ENCODE data around the gene ARHGEF7. TPM values are rescaled to one million over a fixed set of nuclear protein-coding genes. Genes with fewer than 3 reads are reported as not detected.

Gene ARHGEF7
- total RNA-seq, 1 experiment from 2014 or later, result 46.2 TPM

GRCh38 chr13:111323950-111324651 is 209.0 kb downstream of the ARHGEF7 start:
- CTCF ChIA-PET, result no interaction called here
- no peaks in the 10 kb centered on the region for H3K9me2 ChIP-seq (ENCODE audit: insufficient read depth)
- H3K4me3 ChIP-seq (replicated peaks in 1 of 2; ENCODE audit: low read depth in 1 of 2, low read length in 2 of 2), result no peak overlapping the region
- DNase-seq (ENCODE audit: low read depth, low spot score), result no peak
- no peak overlapping the region for H3K4me2 ChIP-seq (ENCODE audit: low read length)
- BruUV-seq (replicated peaks), result no TSS peak
- no peaks in the 10 kb centered on the region for H3K27me3 ChIP-seq (ENCODE audit: insufficient read depth, low read length)
- intact Hi-C loops (cut with micrococcal nuclease), result no loop called here
- RAD21 ChIA-PET (ENCODE audit: low non-redundant PET in 1 of 2, low total read pairs in 2 of 2, uncharacterized antibody in 2 of 2, unreplicated experiment in 2 of 2), result no interaction called here
- TF ChIP-seq EZH2 (IDR thresholded peaks at IDR 0.05) (no peak), YY1 (IDR thresholded peaks at IDR 0.05; ENCODE audit: extremely low read depth, insufficient replicate concordance, low read depth, low read length) (no peak), FOSL1 (IDR thresholded peaks at IDR 0.05; ENCODE audit: low read depth) (no peak)
- POLR2A ChIA-PET, result no interaction called here
- no peaks in the 10 kb centered on the region for H3K4me1 ChIP-seq (ENCODE audit: control insufficient read depth in 1 of 2, insufficient read depth in 2 of 2, low read length in 2 of 2)
- no peak overlapping the region for H2AFZ ChIP-seq (ENCODE audit: low read depth, low read length, poor library complexity, severe bottlenecking)
- no peaks in the 10 kb centered on the region for H3K79me2 ChIP-seq (ENCODE audit: insufficient read depth, low read length)
- H4K20me1 ChIP-seq (ENCODE audit: insufficient read depth), result no peaks in the 10 kb centered on the region
- no peaks in the 10 kb centered on the region for H3K9me3 ChIP-seq (ENCODE audit: control insufficient read depth in 1 of 2, insufficient read depth in 1 of 2, low read depth in 1 of 2, low read length in 2 of 2)
- ATAC-seq, result no peak
- no peaks in the 10 kb centered on the region for H3K36me3 ChIP-seq (ENCODE audit: control insufficient read depth in 1 of 2, insufficient read depth in 2 of 2, low read length in 2 of 2)
- no peak overlapping the region for H3K27ac ChIP-seq (ENCODE audit: low read depth, low read length)
- no peak overlapping the region for H3K9ac ChIP-seq (ENCODE audit: low read length)

- ChIA-PET CTCF (no interaction called here), RAD21 (ENCODE audit: low non-redundant PET in 1 of 2, low total read pairs in 2 of 2, uncharacterized antibody in 2 of 2, unreplicated experiment in 2 of 2) (no interaction called here), POLR2A (no interaction called here)
- Histone ChIP-seq H3K27ac (ENCODE audit: low read depth, low read length) (no peak overlapping the region), H3K4me1 (ENCODE audit: control insufficient read depth in 1 of 2, insufficient read depth in 2 of 2, low read length in 2 of 2) (no peaks in the 10 kb centered on the region), H3K9me2 (ENCODE audit: insufficient read depth) (no peaks in the 10 kb centered on the region), H3K36me3 (ENCODE audit: control insufficient read depth in 1 of 2, insufficient read depth in 2 of 2, low read length in 2 of 2) (no peaks in the 10 kb centered on the region), H3K9me3 (ENCODE audit: control insufficient read depth in 1 of 2, insufficient read depth in 1 of 2, low read depth in 1 of 2, low read length in 2 of 2) (no peaks in the 10 kb centered on the region), H3K4me2 (ENCODE audit: low read length) (no peak overlapping the region), H2AFZ (ENCODE audit: low read depth, low read length, poor library complexity, severe bottlenecking) (no peak overlapping the region), H3K79me2 (ENCODE audit: insufficient read depth, low read length) (no peaks in the 10 kb centered on the region), H3K27me3 (ENCODE audit: insufficient read depth, low read length) (no peaks in the 10 kb centered on the region), H3K9ac (ENCODE audit: low read length) (no peak overlapping the region), H3K4me3 (replicated peaks in 1 of 2; ENCODE audit: low read depth in 1 of 2, low read length in 2 of 2) (no peak overlapping the region), H4K20me1 (ENCODE audit: insufficient read depth) (no peaks in the 10 kb centered on the region)
- BruUV-seq (replicated peaks), result no TSS peak
- TF ChIP-seq CTCF (IDR thresholded peaks at IDR 0.05 in 2 of 3, conservative IDR thresholded peaks at IDR 0.05 in 1 of 3; ENCODE audit: borderline replicate concordance in 1 of 3, insufficient read depth in 1 of 3, low read depth in 2 of 3, low read length in 2 of 3) (no peak), EZH2phosphoT487 (IDR thresholded peaks at IDR 0.05; ENCODE audit: borderline replicate concordance) (no peak), ZNF274 (IDR thresholded peaks at IDR 0.05; ENCODE audit: low read depth, low read length) (no peak)
- DNase-seq (ENCODE audit: low read depth, low spot score), result no peak
- intact Hi-C loops (cut with micrococcal nuclease), result no loop called here
- no peak for ATAC-seq
Observed at GRCh38 chr13:111324736-111325135, 209.6 kb downstream of the ARHGEF7 start.
